Spinal cord (tissue), 10 donors: ENCODE results near the gene PNPT1. TPM values are rescaled to one million over a fixed set of nuclear protein-coding genes. Genes with fewer than 3 reads are reported as not detected.
A peak's percentile ranks its signal among the peaks of the same experiment; 100 is the strongest.
"Not testable (repeated sequence)": the region's sequence is repeated elsewhere in the genome, so short reads cannot be mapped to it uniquely, and the experiment has no call there.

Experiments used
- DNase-seq, 6 donors: peaks; one replicate each; pipeline versions ENCODE4 v3.0.0 to v3.0.0-alpha.2; 2013 to 2015; ENCODE audit warnings: low spot score in 6 of 6, low read depth in 4 of 6
- H3K27ac ChIP-seq: one replicate; pipeline ENCODE4 v1.5.1; 2013; ENCODE audit warnings: low read depth, low read length, control low read depth
- H3K27me3 ChIP-seq: one replicate; pipeline ENCODE4 v1.6.1; 2013; ENCODE audit warnings: low read length; ENCODE audit not compliant: control insufficient read depth, insufficient read depth
- H3K36me3 ChIP-seq: one replicate; pipeline ENCODE4 v1.6.1; 2013; ENCODE audit warnings: low read length; ENCODE audit not compliant: control insufficient read depth, insufficient read depth
- H3K4me1 ChIP-seq: one replicate; pipeline ENCODE4 v1.6.1; 2013; ENCODE audit warnings: low read length; ENCODE audit not compliant: control insufficient read depth, insufficient read depth
- H3K4me3 ChIP-seq: one replicate; pipeline ENCODE4 v1.5.1; 2013; ENCODE audit warnings: low read depth, low read length, control low read depth
- H3K9me3 ChIP-seq: one replicate; pipeline ENCODE4 v1.6.1; 2013; ENCODE audit warnings: low read length; ENCODE audit not compliant: control insufficient read depth, insufficient read depth
- WGBS: methylation state at CpG from one replicate; pipeline ENCODE4 v1.1.5; 2013; ENCODE audit warnings: missing lambda C conversion rate; ENCODE audit not compliant: insufficient coverage; 5-methylcytosine and 5-hydroxymethylcytosine counted together
- polyA plus RNA-seq, 2 donors: library from polyadenylated mRNA; unstranded; fragments of 120-200 nt; gene quantifications; one replicate each; pipeline ENCODE4 v1.2.1, GENCODE V29; 2013; ENCODE audit not compliant: insufficient read length in 2 of 2
- total RNA-seq, 2 donors: library from RNA; depleted of rRNA in 1 of 2; stranded (reverse); fragments of 120-200 nt in 1 of 2; fragments of >200 nt in 1 of 2; gene quantifications; one replicate each; pipeline versions ENCODE4 v1.2.3 to v1.2.4, GENCODE V29; 2013 to 2014
- donor health status: healthy.

The PNPT1 gene
- total and polyA plus RNA-seq, 4 donors: 24.7 to 35.4 (median 31.5) TPM

DNA sequence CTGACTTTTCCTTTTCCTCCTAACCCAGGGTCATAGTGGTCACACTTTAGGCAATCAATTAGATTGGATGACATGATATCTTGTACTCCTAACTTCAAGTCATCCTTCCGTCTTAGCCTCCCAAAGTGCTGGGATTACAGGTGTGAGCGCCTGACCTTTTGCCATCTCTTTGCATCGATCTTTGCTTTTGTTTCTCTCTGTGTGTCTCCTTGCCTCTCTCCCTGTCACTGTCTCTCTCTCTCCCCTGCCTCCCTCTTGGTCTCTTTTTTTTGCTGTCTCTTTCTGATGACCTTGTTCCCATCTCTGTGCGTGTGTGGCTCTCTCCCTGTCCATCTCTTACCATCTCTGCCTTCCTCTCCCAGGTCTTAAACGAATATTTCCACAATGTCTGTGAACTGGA, 904 bp downstream of the PNPT1 start:
- H3K27me3 ChIP-seq, H3K4me1 ChIP-seq, H3K9me3 ChIP-seq, H3K27ac ChIP-seq, H3K36me3 ChIP-seq, DNase-seq: not testable (repeated sequence)
- 31% methylated on average over 3 of the region's 5 CpGs for WGBS
- peak overlapping the region; percentile 95 for H3K4me3 ChIP-seq

DNA sequence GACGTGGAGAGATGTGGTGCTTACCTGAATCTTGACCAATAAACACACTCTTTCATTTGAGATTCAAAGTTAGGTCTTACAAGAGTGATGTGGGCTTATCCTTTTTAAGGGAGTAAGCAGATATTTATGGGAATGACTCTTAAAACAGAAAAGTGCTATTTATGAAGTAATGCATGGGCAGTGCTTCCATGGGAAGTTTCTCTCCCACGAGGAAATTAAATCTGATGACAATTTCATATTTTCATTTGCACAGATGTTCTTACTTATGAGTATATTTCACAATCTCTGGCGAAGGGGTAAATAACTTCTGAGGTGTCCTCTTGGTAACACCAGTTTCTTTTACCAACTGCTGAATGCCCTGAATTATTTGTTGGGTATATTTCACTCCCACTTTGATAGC, 21.0 kb downstream of the PNPT1 start:
- no CpG with 5 or more reads among the region's 3 CpGs for WGBS
- DNase-seq: no peak
- no peak overlapping the region for H3K4me3 ChIP-seq

DNA sequence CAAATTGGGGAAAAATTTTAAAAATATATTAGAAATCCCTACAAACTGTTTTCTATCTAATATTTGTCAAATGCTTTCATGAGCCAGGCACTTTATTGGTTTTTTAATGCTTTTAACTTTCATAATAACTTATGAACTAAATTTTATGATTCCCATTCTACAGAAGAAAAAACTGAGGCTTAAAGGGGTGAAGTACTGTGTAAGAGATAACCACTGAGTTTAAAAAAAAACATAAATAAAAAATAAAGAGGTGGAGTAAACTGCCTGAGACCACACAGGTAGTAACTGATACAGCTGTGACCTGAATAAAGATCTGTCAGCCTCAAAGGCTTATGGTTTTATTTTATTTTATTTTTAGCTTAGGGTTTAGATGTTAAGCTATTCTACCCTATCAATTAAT, 24.7 kb downstream of the PNPT1 start:
- H3K4me3 ChIP-seq: no peak overlapping the region
- no peak overlapping the region for H3K27ac ChIP-seq
- DNase-seq: no peak
- peaks cover 29% of the 10 kb centered on the region for H3K36me3 ChIP-seq
- H3K27me3 ChIP-seq: no peaks in the 10 kb centered on the region
- H3K9me3 ChIP-seq: no peaks in the 10 kb centered on the region
- H3K4me1 ChIP-seq: no peaks in the 10 kb centered on the region

More for the DNA sequence above, 21.0 kb downstream of the PNPT1 start:
- Histone ChIP-seq H3K27me3 (no peaks in the 10 kb centered on the region), H3K9me3 (no peaks in the 10 kb centered on the region), H3K4me1 (no peaks in the 10 kb centered on the region), H3K27ac (no peak overlapping the region), H3K36me3 (peaks cover 24% of the 10 kb centered on the region)

DNA sequence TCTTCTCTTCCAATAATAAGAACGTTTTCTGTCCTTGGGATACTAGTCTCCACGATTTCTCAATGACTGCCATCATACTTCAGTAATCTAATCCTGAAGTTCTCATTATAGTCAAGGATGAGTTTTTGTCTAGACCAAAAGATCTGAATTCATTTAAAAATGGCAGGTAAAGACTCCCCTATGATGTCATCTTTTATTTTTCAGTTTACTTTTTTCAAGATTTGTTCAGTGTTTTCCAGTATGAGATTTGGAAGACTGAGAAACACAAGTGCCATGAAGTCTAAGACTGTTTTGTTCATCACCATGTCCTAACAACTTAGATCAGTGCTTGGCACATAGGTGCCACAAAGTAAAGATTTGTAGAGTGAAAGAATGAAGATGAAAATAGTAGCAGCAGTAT, 40.4 kb downstream of the PNPT1 start:
- peaks cover 17% of the 10 kb centered on the region for H3K36me3 ChIP-seq
- H3K27me3 ChIP-seq: no peaks in the 10 kb centered on the region
- no CpG with 5 or more reads among the region's 2 CpGs for WGBS
- H3K4me3 ChIP-seq: no peak overlapping the region
- H3K4me1 ChIP-seq: no peaks in the 10 kb centered on the region
- no peak overlapping the region for H3K27ac ChIP-seq
- no peaks in the 10 kb centered on the region for H3K9me3 ChIP-seq
- DNase-seq: no peak

DNA sequence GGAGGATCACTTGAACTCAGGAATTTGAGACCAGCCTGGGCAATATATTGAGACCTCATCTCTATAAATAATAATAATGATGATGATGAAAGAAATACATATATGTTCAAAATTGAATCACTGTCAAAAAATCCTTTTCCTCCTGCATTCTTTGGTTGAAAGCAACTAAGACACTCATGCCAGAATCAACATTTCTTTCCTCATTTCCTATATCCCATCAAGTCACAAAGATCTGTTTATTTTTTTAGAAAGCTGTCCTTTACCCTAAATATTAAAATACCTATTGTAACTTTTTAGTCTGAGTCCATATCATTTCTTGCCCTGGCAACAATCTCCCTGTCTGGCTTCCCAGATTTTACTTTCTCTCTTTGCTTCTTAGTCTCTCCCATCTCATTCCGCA, 44.4 kb downstream of the PNPT1 start:
- no peak overlapping the region for H3K27ac ChIP-seq
- no peaks in the 10 kb centered on the region for H3K27me3 ChIP-seq
- no peaks in the 10 kb centered on the region for H3K4me1 ChIP-seq
- no CpG with 5 or more reads among the region's 1 CpG for WGBS
- DNase-seq: no peak
- no peak overlapping the region for H3K4me3 ChIP-seq
- H3K9me3 ChIP-seq: no peaks in the 10 kb centered on the region
- H3K36me3 ChIP-seq: peaks cover 31% of the 10 kb centered on the region

DNA sequence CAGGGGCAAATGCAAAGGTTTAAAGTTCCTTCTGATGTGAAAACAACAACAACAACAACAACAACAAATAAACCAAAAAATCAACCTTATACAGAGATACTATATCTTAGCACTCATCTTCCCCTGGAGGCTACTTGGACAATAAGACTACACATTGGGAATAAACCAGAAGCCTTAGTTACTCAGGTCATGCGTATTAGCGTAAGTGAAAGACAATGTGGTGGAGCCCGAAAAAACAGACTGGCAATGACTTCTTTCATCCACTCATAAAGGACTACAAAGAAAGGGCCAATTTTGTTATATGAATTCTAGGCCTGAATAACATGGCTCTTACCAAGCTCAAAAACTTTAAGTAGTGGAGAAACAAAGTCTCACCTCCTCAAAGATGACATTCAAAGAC, 56.8 kb downstream of the PNPT1 start:
- no peak for DNase-seq
- no peaks in the 10 kb centered on the region for H3K27me3 ChIP-seq
- no peaks in the 10 kb centered on the region for H3K4me1 ChIP-seq
- WGBS: no CpG with 5 or more reads among the region's 3 CpGs
- no peak overlapping the region for H3K27ac ChIP-seq
- H3K36me3 ChIP-seq: peaks cover 33% of the 10 kb centered on the region
- H3K9me3 ChIP-seq: no peaks in the 10 kb centered on the region
- no peak overlapping the region for H3K4me3 ChIP-seq

DNA sequence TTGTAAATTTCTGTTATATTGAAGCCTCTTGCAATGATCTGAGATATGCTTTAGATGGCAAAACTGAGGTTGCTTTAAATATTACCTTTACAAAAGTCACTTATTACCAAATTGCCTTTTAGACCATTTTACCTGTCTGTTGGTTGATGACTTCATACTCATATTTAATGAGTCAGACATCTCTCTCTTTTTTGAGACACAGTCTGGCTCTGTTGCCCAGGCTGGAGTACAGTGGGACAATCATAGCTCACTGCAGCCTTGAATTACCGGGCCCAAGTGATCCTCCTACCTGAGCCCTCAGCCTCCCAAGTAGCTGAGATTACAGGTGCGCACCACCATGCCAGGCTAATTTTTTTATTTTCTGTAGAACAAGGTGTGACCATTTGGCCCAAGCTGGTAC, 64.7 kb downstream of the PNPT1 start:
- H3K36me3 ChIP-seq: peaks cover 10% of the 10 kb centered on the region
- no peak overlapping the region for H3K27ac ChIP-seq

DNA sequence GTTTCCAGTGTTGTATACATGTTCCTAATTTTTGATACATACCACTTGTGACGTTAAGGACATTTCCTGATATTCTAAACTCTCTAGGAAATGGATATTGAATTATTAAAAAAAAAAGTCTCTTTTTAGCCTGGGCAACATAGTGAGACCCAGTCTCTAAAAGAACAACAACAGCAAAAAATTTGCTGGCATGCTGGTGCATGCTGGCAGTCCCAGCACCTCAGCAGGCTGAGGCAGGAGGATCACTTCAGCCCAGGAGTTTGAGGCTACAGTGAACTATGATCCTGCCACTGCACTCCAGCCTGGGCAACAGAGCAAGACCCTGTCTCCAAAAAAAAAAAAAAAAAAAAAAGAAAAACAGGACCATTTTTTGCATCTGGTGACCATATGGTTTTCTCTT, 65.7 kb downstream of the PNPT1 start:
- no CpG with 5 or more reads among the region's 1 CpG for WGBS
- H3K36me3 ChIP-seq: peaks cover 2% of the 10 kb centered on the region

More for the DNA sequence above, 64.7 kb downstream of the PNPT1 start:
- Histone ChIP-seq H3K4me1 (no peaks in the 10 kb centered on the region), H3K4me3 (no peak overlapping the region), H3K27me3 (no peaks in the 10 kb centered on the region), H3K9me3 (no peaks in the 10 kb centered on the region)
- 100% methylated on average over 2 of the region's 2 CpGs for WGBS
- no peak for DNase-seq

DNA sequence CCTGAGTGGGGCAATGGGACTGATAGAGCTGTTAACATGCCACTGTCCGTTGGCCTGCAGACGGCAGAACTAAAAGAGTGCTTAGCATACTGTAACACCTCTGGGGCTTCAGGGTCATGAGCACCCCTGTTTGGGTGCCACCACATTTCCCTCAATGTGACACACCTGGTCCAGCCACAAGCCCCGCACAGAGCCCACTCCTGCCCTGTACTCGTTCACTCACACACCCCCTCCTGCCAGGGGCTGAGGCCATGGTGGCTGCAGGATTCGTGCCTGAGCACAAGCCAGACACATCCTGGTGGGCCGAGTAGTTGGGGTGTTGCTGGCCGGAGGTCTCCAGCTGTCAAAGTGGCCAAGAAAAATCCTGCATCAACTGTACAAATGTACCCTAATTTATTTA, 71.8 kb downstream of the PNPT1 start:
- Histone ChIP-seq H3K9me3 (no peaks in the 10 kb centered on the region), H3K4me3 (no peak overlapping the region), H3K36me3 (peaks cover 10% of the 10 kb centered on the region), H3K27ac (no peak overlapping the region), H3K4me1 (peaks cover 6% of the 10 kb centered on the region), H3K27me3 (no peaks in the 10 kb centered on the region)
- WGBS: 100% methylated on average over 4 of the region's 7 CpGs
- no peak for DNase-seq

More for the DNA sequence above, 65.7 kb downstream of the PNPT1 start:
- H3K27me3 ChIP-seq: no peaks in the 10 kb centered on the region
- H3K9me3 ChIP-seq: no peaks in the 10 kb centered on the region
- H3K27ac ChIP-seq: no peak overlapping the region
- DNase-seq: no peak
- H3K4me1 ChIP-seq: no peaks in the 10 kb centered on the region
- H3K4me3 ChIP-seq: no peak overlapping the region

DNA sequence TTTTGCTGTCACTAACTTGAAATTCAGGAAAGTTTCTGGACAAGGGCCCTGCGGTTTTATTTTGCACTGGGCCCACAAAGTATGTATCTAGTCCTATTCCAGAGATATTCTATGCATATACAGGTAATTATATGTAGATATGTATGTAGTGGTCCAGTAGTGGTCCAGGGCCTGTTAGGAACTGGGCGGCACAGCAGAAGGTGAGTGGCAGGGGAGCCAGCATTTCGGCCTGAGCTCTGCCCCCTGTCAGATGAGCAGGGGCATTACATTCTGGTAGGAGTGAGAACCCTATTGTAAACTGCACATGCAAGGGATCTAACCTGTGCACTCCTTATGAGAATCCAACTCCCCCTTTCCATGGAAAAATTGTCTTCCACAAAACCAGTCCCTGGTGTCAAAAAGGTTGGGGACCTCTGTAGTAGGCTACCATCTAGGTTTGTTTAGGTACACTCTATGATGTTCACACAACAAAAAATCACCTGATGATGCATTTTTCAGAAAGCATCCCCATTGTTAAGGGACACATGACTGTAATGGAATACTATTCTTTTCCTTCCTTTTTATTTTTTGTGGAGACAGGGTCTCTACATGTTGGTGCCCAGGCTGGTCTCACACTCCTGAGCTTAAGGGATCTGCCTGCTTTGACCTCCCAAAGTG, 73.4 kb downstream of the PNPT1 start:
- DNase-seq: no peak
- Histone ChIP-seq H3K27ac (no peak overlapping the region), H3K9me3 (no peaks in the 10 kb centered on the region), H3K4me1 (peaks cover 11% of the 10 kb centered on the region), H3K27me3 (no peaks in the 10 kb centered on the region), H3K36me3 (peaks cover 12% of the 10 kb centered on the region), H3K4me3 (no peak overlapping the region)
- 90% methylated on average over 2 of the region's 3 CpGs for WGBS
